Measurements from ENCODE around the gene SERGEF. TPM values are rescaled to one million over a fixed set of nuclear protein-coding genes. Genes with fewer than 3 reads are reported as not detected.

Gene SERGEF
- 20.5 TPM for total RNA-seq (ENCODE audit: insufficient read depth, low replicate concordance)

GRCh38 chr11:18012906-18013781, at the start of gene SERGEF:
Gene SERGEF (minus strand): TSS chr11:18013047. CDS start chr11:18013010, 37 bp downstream.
- DNase-seq (ENCODE audit: low spot score) = peak; percentile 86

- DNase-seq (ENCODE audit: low spot score) = no peak
Measured at GRCh38 chr11:18061351-18061750, 48.5 kb upstream of the SERGEF start.

GRCh38 chr11:18056561-18057181, 43.8 kb upstream of the SERGEF start:
- DNase-seq (ENCODE audit: low spot score) = no peak

GRCh38 chr11:18054511-18055103, 41.8 kb upstream of the SERGEF start:
- no peak for DNase-seq (ENCODE audit: low spot score)

- no peak for DNase-seq (ENCODE audit: low spot score)
Measured at GRCh38 chr11:18050848-18051247, 38.0 kb upstream of the SERGEF start.

- DNase-seq (ENCODE audit: low spot score) = peak; percentile 10
Measured at GRCh38 chr11:18046116-18046777, 33.4 kb upstream of the SERGEF start, which contains the start of gene TPH1. Gene TPH1 (minus strand): TSS chr11:18046269. CDS start chr11:18040762, 5,507 bp downstream.

- DNase-seq (ENCODE audit: low spot score) = no peak
Measured at GRCh38 chr11:18036456-18036855, 23.6 kb upstream of the SERGEF start.

- no peak for DNase-seq (ENCODE audit: low spot score)
Measured at GRCh38 chr11:18027475-18027874, 14.6 kb upstream of the SERGEF start.

- no peak for DNase-seq (ENCODE audit: low spot score)
Measured at GRCh38 chr11:18022419-18022818, 9.6 kb upstream of the SERGEF start.

- no peak for DNase-seq (ENCODE audit: low spot score)
Measured at GRCh38 chr11:18019650-18020049, 6.8 kb upstream of the SERGEF start.

GRCh38 chr11:18016789-18017188, 3.9 kb upstream of the SERGEF start:
- no peak for DNase-seq (ENCODE audit: low spot score)

- no peak for DNase-seq (ENCODE audit: low spot score)
Measured at GRCh38 chr11:18014876-18015275, 2.0 kb upstream of the SERGEF start.

GRCh38 chr11:18013790-18014507, 1.1 kb upstream of the SERGEF start:
- no peak for DNase-seq (ENCODE audit: low spot score)

- peak; percentile 16 for DNase-seq (ENCODE audit: low spot score)
Measured at GRCh38 chr11:18012122-18012905, 533 bp downstream of the SERGEF start.

- no peak for DNase-seq (ENCODE audit: low spot score)
Measured at GRCh38 chr11:18011633-18012032, 1.2 kb downstream of the SERGEF start.

- no peak for DNase-seq (ENCODE audit: low spot score)
Measured at GRCh38 chr11:18010977-18011586, 1.8 kb downstream of the SERGEF start.

GRCh38 chr11:18010121-18010670, 2.7 kb downstream of the SERGEF start:
- DNase-seq (ENCODE audit: low spot score) = no peak

- no peak for DNase-seq (ENCODE audit: low spot score)
Measured at GRCh38 chr11:18005376-18006129, 7.3 kb downstream of the SERGEF start.

- no peak for DNase-seq (ENCODE audit: low spot score)
Measured at GRCh38 chr11:18001191-18001590, 11.7 kb downstream of the SERGEF start.

Measured in umbilical cord (tissue), 2 donors.